Liver (tissue), 9 donors: ENCODE measurements around the gene CUBN. TPM values are rescaled to one million over a fixed set of nuclear protein-coding genes. Genes with fewer than 3 reads are reported as not detected.

Experiments
- DNase-seq: peaks from one replicate; pipeline ENCODE4 v3.0.0-alpha.2; 2017; ENCODE audit warnings: low spot score
- H3K27ac ChIP-seq, 2 donors: one replicate each; pipeline ENCODE4 v1.7.0; 2013; ENCODE audit warnings: inconsistent platforms in 2 of 2, low read length in 2 of 2, control low read depth in 1 of 2, low read depth in 1 of 2, mild to moderate bottlenecking in 1 of 2
- H3K27me3 ChIP-seq, 4 donors: one replicate each; pipeline versions ENCODE4 v1.6.1 to v1.7.0; 2013; ENCODE audit warnings: low read length in 3 of 4, inconsistent platforms in 1 of 4, mild to moderate bottlenecking in 1 of 4, moderate library complexity in 1 of 4; ENCODE audit not compliant: control insufficient read depth in 4 of 4, insufficient read depth in 4 of 4
- H3K36me3 ChIP-seq, 4 donors: one replicate each; pipeline versions ENCODE4 v1.6.1 to v1.7.0; 2013; ENCODE audit warnings: low read length in 3 of 4, mild to moderate bottlenecking in 3 of 4, low read depth in 1 of 4, moderate library complexity in 1 of 4; ENCODE audit not compliant: control insufficient read depth in 4 of 4, insufficient read depth in 3 of 4
- H3K4me1 ChIP-seq, 4 donors: one replicate each; pipeline versions ENCODE4 v1.6.1 to v1.7.0; 2013; ENCODE audit warnings: low read length in 3 of 4, mild to moderate bottlenecking in 3 of 4, moderate library complexity in 1 of 4; ENCODE audit not compliant: control insufficient read depth in 4 of 4, insufficient read depth in 4 of 4
- H3K4me3 ChIP-seq, 3 donors: one replicate each; pipeline versions ENCODE4 v1.6.1 to v1.7.0; 2013; ENCODE audit warnings: low read length in 3 of 3, control low read depth in 1 of 3, low read depth in 1 of 3, mild to moderate bottlenecking in 1 of 3
- H3K9ac ChIP-seq, 2 donors: one replicate each; pipeline ENCODE4 v1.7.0; 2013; ENCODE audit warnings: low read length in 2 of 2, mild to moderate bottlenecking in 2 of 2, moderate library complexity in 2 of 2, control low read depth in 1 of 2, low read depth in 1 of 2
- H3K9me3 ChIP-seq, 4 donors: one replicate each; pipeline versions ENCODE4 v1.6.1 to v1.7.0; 2013; ENCODE audit warnings: low read length in 3 of 4; ENCODE audit not compliant: control insufficient read depth in 4 of 4
- CTCF ChIP-seq: fragments of 150-350 bp; IDR thresholded peaks from 2 replicates; pipeline ENCODE4 v1.5.1; 2017; ENCODE audit warnings: improper control_type of control experiment, low read depth, low read length; ENCODE audit not compliant: missing input control
- EGR1 ChIP-seq, 2 donors: IDR thresholded peaks; 2 replicates each; pipeline ENCODE4 v1.6.1; 2016 to 2018; ENCODE audit warnings: antibody characterized with exemption in 2 of 2, low read depth in 2 of 2
- FOXA1 ChIP-seq: IDR thresholded peaks from 2 replicates; pipeline ENCODE4 v1.6.1; 2016; ENCODE audit warnings: antibody characterized with exemption
- FOXA2 ChIP-seq: IDR thresholded peaks from 2 replicates; pipeline ENCODE4 v1.6.1; 2016; ENCODE audit warnings: antibody characterized with exemption
- GABPA ChIP-seq, 2 donors: IDR thresholded peaks in 1 of 2; conservative IDR thresholded peaks in 1 of 2; 2 replicates each; pipeline ENCODE4 v1.6.1; 2016; ENCODE audit warnings: antibody characterized with exemption in 2 of 2, mild to moderate bottlenecking in 1 of 2, moderate library complexity in 1 of 2
- HNF4A ChIP-seq, 2 donors: conservative IDR thresholded peaks; 2 replicates each; pipeline ENCODE4 v1.6.1; 2016; ENCODE audit warnings: antibody characterized with exemption in 2 of 2, mild to moderate bottlenecking in 2 of 2
- HNF4G ChIP-seq: IDR thresholded peaks from 2 replicates; pipeline ENCODE4 v1.6.1; 2016; ENCODE audit warnings: antibody characterized with exemption
- JUND ChIP-seq, 2 donors: IDR thresholded peaks; 2 replicates each; pipeline ENCODE4 v1.6.1; 2016; ENCODE audit warnings: antibody characterized with exemption in 2 of 2
- MAX ChIP-seq: IDR thresholded peaks from 2 replicates; pipeline ENCODE4 v1.6.1; 2016; ENCODE audit warnings: antibody characterized with exemption
- NR2F2 ChIP-seq: IDR thresholded peaks from 2 replicates; pipeline ENCODE4 v1.6.1; 2016; ENCODE audit warnings: antibody characterized with exemption
- RAD21 ChIP-seq, 2 donors: IDR thresholded peaks; 2 replicates each; pipeline ENCODE4 v1.6.1; 2016; ENCODE audit warnings: antibody characterized with exemption in 2 of 2, mild to moderate bottlenecking in 2 of 2
- RXRA ChIP-seq, 2 donors: IDR thresholded peaks; 2 replicates each; pipeline ENCODE4 v1.6.1; 2017 to 2018; ENCODE audit warnings: antibody characterized with exemption in 2 of 2, mild to moderate bottlenecking in 1 of 2
- SP1 ChIP-seq: IDR thresholded peaks from 2 replicates; pipeline ENCODE4 v1.6.1; 2018; ENCODE audit warnings: antibody characterized with exemption, mild to moderate bottlenecking
- TAF1 ChIP-seq: conservative IDR thresholded peaks from 2 replicates; pipeline ENCODE4 v1.6.1; 2016; ENCODE audit warnings: antibody characterized with exemption, mild to moderate bottlenecking
- YY1 ChIP-seq: IDR thresholded peaks from 2 replicates; pipeline ENCODE4 v1.6.1; 2016; ENCODE audit warnings: antibody characterized with exemption, mild to moderate bottlenecking
- WGBS: extraction: QIAGEN DNeasy Blood & Tissue Kit; methylation state at CpG from one replicate; pipeline ENCODE4 v1.1.7; 2013; 5-methylcytosine and 5-hydroxymethylcytosine counted together
- polyA plus RNA-seq, 2 donors: library from polyadenylated mRNA; stranded (reverse) in 1 of 2; unstranded in 1 of 2; fragments of 200-250 nt in 1 of 2; fragments of >200 nt in 1 of 2; fragmentation: Nextera tagmentation in 1 of 2; extraction: Ambion mirVana in 1 of 2; gene quantifications; one replicate each; pipeline versions ENCODE4 v1.2.1 to v1.2.3, GENCODE V29; 2013 to 2015
- total RNA-seq, 2 donors: library from RNA; depleted of rRNA; stranded (reverse); fragments of >200 nt; gene quantifications; one replicate each; pipeline ENCODE4 v1.2.3, GENCODE V29; 2014
- TF ChIP-seq, protein P1 (sequence below): IDR thresholded peaks from 2 replicates; pipeline ENCODE4 v1.6.1; 2016; ENCODE audit warnings: antibody characterized with exemption
- TF ChIP-seq, protein P2 (sequence below): IDR thresholded peaks from 2 replicates; pipeline ENCODE4 v1.6.1; 2016; ENCODE audit warnings: antibody characterized with exemption
- TF ChIP-seq, protein P3 (sequence below): IDR thresholded peaks from 2 replicates; pipeline ENCODE4 v1.6.1; 2016; ENCODE audit warnings: antibody characterized with exemption, mild to moderate bottlenecking
- donor health status: healthy.
- donor health status: healthy.
- donor health status: healthy.
- donor health status: healthy.
- donor health status: healthy.

CUBN gene
- total and polyA plus RNA-seq, 4 donors, result 0.01 to 0.67 (median 0.30) TPM

DNA sequence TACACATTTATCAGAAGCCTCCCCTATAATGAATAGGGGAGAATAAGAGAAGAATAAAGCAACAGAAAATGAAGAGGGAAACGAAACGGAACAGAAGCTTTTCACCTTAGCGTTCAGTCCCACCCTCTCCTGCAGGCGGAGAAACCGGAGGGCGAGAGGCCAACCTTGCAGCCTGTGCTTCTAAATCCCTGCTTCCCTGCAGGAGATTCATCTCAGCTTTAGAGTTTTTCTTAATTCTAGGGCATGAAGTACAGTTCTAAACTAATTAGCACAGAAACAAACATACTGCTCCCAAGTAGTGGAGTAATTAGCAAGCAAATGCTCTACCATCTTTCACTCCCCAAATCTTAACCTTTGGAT lies 107.2 kb downstream of the CUBN start:
- Histone ChIP-seq H3K27ac (no peak overlapping the region), H3K9me3 (no peaks in the 10 kb centered on the region), H3K4me1 (no peaks in the 10 kb centered on the region)

GRCh38 chr10:17021656-17022465 lies 107.8 kb downstream of the CUBN start:
- Histone ChIP-seq H3K27me3 (no peaks in the 10 kb centered on the region), H3K4me1 (no peaks in the 10 kb centered on the region), H3K9ac (no peak overlapping the region), H3K36me3 (no peaks in the 10 kb centered on the region), H3K9me3 (no peaks in the 10 kb centered on the region), H3K4me3 (no peak overlapping the region), H3K27ac (no peak overlapping the region)
- TF ChIP-seq HNF4G (no peak), CTCF (no peak), RAD21 (IDR thresholded peaks at IDR 0.05) (no peak), FOXA2 (no peak), HNF4A (conservative IDR thresholded peaks at IDR 0.05) (no peak), MAX (no peak), FOXA1 (no peak), JUND (IDR thresholded peaks at IDR 0.05) (no peak), YY1 (no peak), SP1 (no peak), GABPA (IDR thresholded peaks at IDR 0.05 in 1 of 2, conservative IDR thresholded peaks at IDR 0.05 in 1 of 2) (no peak), TAF1 (no peak), RXRA (IDR thresholded peaks at IDR 0.05) (no peak), EGR1 (IDR thresholded peaks at IDR 0.05; ENCODE audit: low read depth in 2 of 2) (no peak), NR2F2 (no peak)
- TF ChIP-seq, protein P1, sequence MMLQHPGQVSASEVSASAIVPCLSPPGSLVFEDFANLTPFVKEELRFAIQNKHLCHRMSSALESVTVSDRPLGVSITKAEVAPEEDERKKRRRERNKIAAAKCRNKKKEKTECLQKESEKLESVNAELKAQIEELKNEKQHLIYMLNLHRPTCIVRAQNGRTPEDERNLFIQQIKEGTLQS, result no peak
- TF ChIP-seq, protein P2, sequence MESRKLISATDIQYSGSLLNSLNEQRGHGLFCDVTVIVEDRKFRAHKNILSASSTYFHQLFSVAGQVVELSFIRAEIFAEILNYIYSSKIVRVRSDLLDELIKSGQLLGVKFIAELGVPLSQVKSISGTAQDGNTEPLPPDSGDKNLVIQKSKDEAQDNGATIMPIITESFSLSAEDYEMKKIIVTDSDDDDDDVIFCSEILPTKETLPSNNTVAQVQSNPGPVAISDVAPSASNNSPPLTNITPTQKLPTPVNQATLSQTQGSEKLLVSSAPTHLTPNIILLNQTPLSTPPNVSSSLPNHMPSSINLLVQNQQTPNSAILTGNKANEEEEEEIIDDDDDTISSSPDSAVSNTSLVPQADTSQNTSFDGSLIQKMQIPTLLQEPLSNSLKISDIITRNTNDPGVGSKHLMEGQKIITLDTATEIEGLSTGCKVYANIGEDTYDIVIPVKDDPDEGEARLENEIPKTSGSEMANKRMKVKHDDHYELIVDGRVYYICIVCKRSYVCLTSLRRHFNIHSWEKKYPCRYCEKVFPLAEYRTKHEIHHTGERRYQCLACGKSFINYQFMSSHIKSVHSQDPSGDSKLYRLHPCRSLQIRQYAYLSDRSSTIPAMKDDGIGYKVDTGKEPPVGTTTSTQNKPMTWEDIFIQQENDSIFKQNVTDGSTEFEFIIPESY, result no peak
- TF ChIP-seq, protein P3, sequence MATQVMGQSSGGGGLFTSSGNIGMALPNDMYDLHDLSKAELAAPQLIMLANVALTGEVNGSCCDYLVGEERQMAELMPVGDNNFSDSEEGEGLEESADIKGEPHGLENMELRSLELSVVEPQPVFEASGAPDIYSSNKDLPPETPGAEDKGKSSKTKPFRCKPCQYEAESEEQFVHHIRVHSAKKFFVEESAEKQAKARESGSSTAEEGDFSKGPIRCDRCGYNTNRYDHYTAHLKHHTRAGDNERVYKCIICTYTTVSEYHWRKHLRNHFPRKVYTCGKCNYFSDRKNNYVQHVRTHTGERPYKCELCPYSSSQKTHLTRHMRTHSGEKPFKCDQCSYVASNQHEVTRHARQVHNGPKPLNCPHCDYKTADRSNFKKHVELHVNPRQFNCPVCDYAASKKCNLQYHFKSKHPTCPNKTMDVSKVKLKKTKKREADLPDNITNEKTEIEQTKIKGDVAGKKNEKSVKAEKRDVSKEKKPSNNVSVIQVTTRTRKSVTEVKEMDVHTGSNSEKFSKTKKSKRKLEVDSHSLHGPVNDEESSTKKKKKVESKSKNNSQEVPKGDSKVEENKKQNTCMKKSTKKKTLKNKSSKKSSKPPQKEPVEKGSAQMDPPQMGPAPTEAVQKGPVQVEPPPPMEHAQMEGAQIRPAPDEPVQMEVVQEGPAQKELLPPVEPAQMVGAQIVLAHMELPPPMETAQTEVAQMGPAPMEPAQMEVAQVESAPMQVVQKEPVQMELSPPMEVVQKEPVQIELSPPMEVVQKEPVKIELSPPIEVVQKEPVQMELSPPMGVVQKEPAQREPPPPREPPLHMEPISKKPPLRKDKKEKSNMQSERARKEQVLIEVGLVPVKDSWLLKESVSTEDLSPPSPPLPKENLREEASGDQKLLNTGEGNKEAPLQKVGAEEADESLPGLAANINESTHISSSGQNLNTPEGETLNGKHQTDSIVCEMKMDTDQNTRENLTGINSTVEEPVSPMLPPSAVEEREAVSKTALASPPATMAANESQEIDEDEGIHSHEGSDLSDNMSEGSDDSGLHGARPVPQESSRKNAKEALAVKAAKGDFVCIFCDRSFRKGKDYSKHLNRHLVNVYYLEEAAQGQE, result no peak
- WGBS, result 82% methylated on average over 10 of the region's 10 CpGs
- DNase-seq, result no peak

More for the DNA sequence above, 107.2 kb downstream of the CUBN start:
- no peak for TF ChIP-seq TAF1
- no peak for TF ChIP-seq EGR1 (IDR thresholded peaks at IDR 0.05; ENCODE audit: low read depth in 2 of 2)
- no peak for TF ChIP-seq YY1
- TF ChIP-seq NR2F2, result no peak
- TF ChIP-seq, protein P1, result no peak
- Histone ChIP-seq H3K4me3 (no peak overlapping the region), H3K36me3 (no peaks in the 10 kb centered on the region), H3K9ac (no peak overlapping the region), H3K27me3 (no peaks in the 10 kb centered on the region)
- DNase-seq, result no peak
- WGBS, result 77% methylated on average over 6 of the region's 6 CpGs
